Fibroblast of lung (primary cell): ENCODE results near the gene CORO2B. TPM values are rescaled to one million over a fixed set of nuclear protein-coding genes. Genes with fewer than 3 reads are reported as not detected.
A peak's percentile ranks its signal among the peaks of the same experiment; 100 is the strongest.

ENCODE experiments used
- DNase-seq, 2 donors: peaks; one replicate each; pipeline versions ENCODE4 v3.0.0 to v3.0.0-alpha.2; 2010; ENCODE audit warnings: low read depth in 2 of 2
- H2AFZ ChIP-seq: 2 replicates; pipeline ENCODE4 v1.5.1; 2012; ENCODE audit warnings: low read length, control low read depth, inconsistent platforms
- H3K27ac ChIP-seq: 2 replicates; pipeline ENCODE4 v1.5.1; 2011; ENCODE audit warnings: low read length, control low read depth; ENCODE audit not compliant: insufficient read depth
- H3K27me3 ChIP-seq: 2 replicates; pipeline ENCODE4 v1.5.1; 2011; ENCODE audit warnings: mild to moderate bottlenecking, low read length; ENCODE audit not compliant: control insufficient read depth, insufficient read depth
- H3K36me3 ChIP-seq: 2 replicates; pipeline ENCODE4 v1.5.1; 2011; ENCODE audit warnings: low read length; ENCODE audit not compliant: control insufficient read depth, insufficient read depth
- H3K4me1 ChIP-seq: 2 replicates; pipeline ENCODE4 v1.5.1; 2011; ENCODE audit warnings: low read length; ENCODE audit not compliant: control insufficient read depth, insufficient read depth; ENCODE audit errors: extremely low read depth
- H3K4me2 ChIP-seq: 2 replicates; pipeline ENCODE4 v1.5.1; 2011; ENCODE audit warnings: low read length, control low read depth; ENCODE audit not compliant: insufficient read depth; ENCODE audit errors: extremely low read depth
- H3K4me3 ChIP-seq, 4 experiments: fragments of 200-600 bp in 1 of 4; sonication (generic) in 1 of 4; replicated peaks in 1 of 4; 2 replicates each; pipeline ENCODE4 v1.5.1; 2011 to 2016; ENCODE audit warnings: low read length in 4 of 4, low read depth in 3 of 4, mild to moderate bottlenecking in 3 of 4, control low read depth in 2 of 4, inconsistent platforms in 1 of 4, mixed read lengths in 1 of 4; ENCODE audit not compliant: insufficient read depth in 1 of 4; ENCODE audit errors: control extremely low read depth in 1 of 4
- H3K79me2 ChIP-seq: 2 replicates; pipeline ENCODE4 v1.5.1; 2012; ENCODE audit warnings: mild to moderate bottlenecking, low read length, inconsistent platforms; ENCODE audit not compliant: control insufficient read depth, insufficient read depth
- H3K9ac ChIP-seq: 2 replicates; pipeline ENCODE4 v1.5.1; 2011; ENCODE audit warnings: mild to moderate bottlenecking, low read length, control low read depth; ENCODE audit not compliant: insufficient read depth
- H3K9me3 ChIP-seq: 2 replicates; pipeline ENCODE4 v1.5.1; 2012; ENCODE audit warnings: low read depth, low read length; ENCODE audit not compliant: control insufficient read depth, insufficient read depth
- H4K20me1 ChIP-seq: 2 replicates; pipeline ENCODE4 v1.5.1; 2011; ENCODE audit warnings: low read length; ENCODE audit not compliant: control insufficient read depth, insufficient read depth; ENCODE audit errors: extremely low read depth
- CTCF ChIP-seq, 2 donors: IDR thresholded peaks in 1 of 2; conservative IDR thresholded peaks in 1 of 2; 1 replicate in 1 of 2; 2 replicates in 1 of 2; pipeline ENCODE4 v1.5.1; 2011 to 2012; ENCODE audit warnings: low read length in 2 of 2, control low read depth in 1 of 2, inconsistent platforms in 1 of 2, low read depth in 1 of 2, mild to moderate bottlenecking in 1 of 2
- EZH2 ChIP-seq: IDR thresholded peaks from 2 replicates; pipeline ENCODE4 v1.5.1; 2012; ENCODE audit warnings: low read length, control low read depth, mild to moderate bottlenecking; ENCODE audit errors: missing control alignments
- polyA plus RNA-seq, 2 donors: library from polyadenylated mRNA; depleted of rRNA in 1 of 2; stranded (reverse) in 1 of 2; unstranded in 1 of 2; fragments of >200 nt; gene quantifications; 2 replicates each; pipeline ENCODE4 v1.2.1, GENCODE V29; 2011 to 2012; ENCODE audit warnings: missing spikeins in 1 of 2
- total RNA-seq: library from RNA; depleted of rRNA; stranded (reverse); fragments of >200 nt; gene quantifications from 2 replicates; pipeline ENCODE4 v1.2.1, GENCODE V29; 2014

Gene CORO2B
- total and polyA plus RNA-seq, 2 donors (not counting 1 experiment from before 2014, with no cell fraction given) = 17.5 to 25.3 TPM

GRCh38 chr15:68590721-68591389 is 12.1 kb downstream of the CORO2B start:
- no peaks in the 10 kb centered on the region for H3K27me3 ChIP-seq
- H3K79me2 ChIP-seq = peaks cover 95% of the 10 kb centered on the region
- H3K9ac ChIP-seq = no peak overlapping the region
- no peaks in the 10 kb centered on the region for H3K36me3 ChIP-seq
- H3K4me1 ChIP-seq = peaks cover 37% of the 10 kb centered on the region
- H3K4me2 ChIP-seq = no peak overlapping the region
- no peak overlapping the region for H3K27ac ChIP-seq
- DNase-seq = no peak
- TF ChIP-seq EZH2 = no peak
- no peak for TF ChIP-seq CTCF (conservative IDR thresholded peaks at IDR 0.05 in 1 of 2, IDR thresholded peaks at IDR 0.05 in 1 of 2; ENCODE audit: low read depth in 1 of 2, low read length in 2 of 2)
- H4K20me1 ChIP-seq = no peaks in the 10 kb centered on the region
- no peaks in the 10 kb centered on the region for H3K9me3 ChIP-seq
- no peak overlapping the region for H2AFZ ChIP-seq
- H3K4me3 ChIP-seq = no peak overlapping the region

GRCh38 chr15:68592054-68592453 is 13.3 kb downstream of the CORO2B start:
- Histone ChIP-seq H3K79me2 (peaks cover 94% of the 10 kb centered on the region), H4K20me1 (no peaks in the 10 kb centered on the region), H3K9ac (no peak overlapping the region), H3K27ac (no peak overlapping the region), H3K4me2 (no peak overlapping the region), H3K36me3 (no peaks in the 10 kb centered on the region), H3K4me3 (no peak overlapping the region), H3K9me3 (no peaks in the 10 kb centered on the region), H3K27me3 (no peaks in the 10 kb centered on the region), H2AFZ (no peak overlapping the region), H3K4me1 (peaks cover 28% of the 10 kb centered on the region)
- TF ChIP-seq EZH2 (no peak), CTCF (conservative IDR thresholded peaks at IDR 0.05 in 1 of 2, IDR thresholded peaks at IDR 0.05 in 1 of 2; ENCODE audit: low read depth in 1 of 2, low read length in 2 of 2) (no peak)
- peak; percentile 59 to 74 for DNase-seq

- H3K27ac ChIP-seq = no peak overlapping the region
- TF ChIP-seq EZH2 (no peak), CTCF (conservative IDR thresholded peaks at IDR 0.05 in 1 of 2, IDR thresholded peaks at IDR 0.05 in 1 of 2; ENCODE audit: low read depth in 1 of 2, low read length in 2 of 2) (no peak)
- no peaks in the 10 kb centered on the region for H4K20me1 ChIP-seq
- no peak overlapping the region for H3K4me2 ChIP-seq
- H3K9ac ChIP-seq = no peak overlapping the region
- no peaks in the 10 kb centered on the region for H3K9me3 ChIP-seq
- H3K4me3 ChIP-seq = no peak overlapping the region
- peaks cover 93% of the 10 kb centered on the region for H3K79me2 ChIP-seq
- no peaks in the 10 kb centered on the region for H3K27me3 ChIP-seq
- no peak for DNase-seq
- H3K36me3 ChIP-seq = no peaks in the 10 kb centered on the region
- peaks cover 28% of the 10 kb centered on the region for H3K4me1 ChIP-seq
- no peak overlapping the region for H2AFZ ChIP-seq
These were observed 13.8 kb downstream of the CORO2B start for GRCh38 chr15:68592544-68592943.
